Activated CD8-positive, alpha-beta memory T cell treated with anti-CD3 and anti-CD28 coated beads, Interleukin-2, amount 50 U/mL, for 4 hours (primary cell): ENCODE results near the gene KRTDAP.

Source experiments
- DNase-seq: peaks from one replicate; pipeline ENCODE4 v3.0.0-alpha.2; 2020

KRTDAP gene

DNA sequence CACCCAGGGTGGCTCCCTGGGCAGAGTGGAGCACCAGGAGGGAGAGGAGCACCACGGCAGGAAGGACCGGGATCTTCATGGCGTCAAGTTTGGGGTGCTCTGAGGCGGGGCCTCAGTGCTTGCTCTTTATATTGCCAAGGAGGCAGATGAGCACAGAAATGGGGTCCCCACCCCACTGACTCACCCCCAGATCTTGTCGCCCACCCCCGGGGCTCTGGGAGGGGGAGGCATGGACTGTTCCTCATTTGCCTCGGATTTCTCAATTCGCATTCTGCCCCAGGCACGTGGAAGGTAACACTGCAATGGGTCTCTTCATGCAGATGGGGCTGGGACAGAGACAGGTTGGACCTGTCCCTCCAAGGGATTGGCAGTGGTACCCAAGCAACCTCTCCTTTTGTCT lies at the start of gene KRTDAP:
TSS of gene KRTDAP (minus strand) at position 101 of the 400 bp plus-strand sequence. CDS start at position 79, 22 bp downstream.
- DNase-seq: no peak

GRCh38 chr19:35539850-35540249 lies 49.6 kb upstream of the KRTDAP start:
- DNase-seq: no peak

DNA sequence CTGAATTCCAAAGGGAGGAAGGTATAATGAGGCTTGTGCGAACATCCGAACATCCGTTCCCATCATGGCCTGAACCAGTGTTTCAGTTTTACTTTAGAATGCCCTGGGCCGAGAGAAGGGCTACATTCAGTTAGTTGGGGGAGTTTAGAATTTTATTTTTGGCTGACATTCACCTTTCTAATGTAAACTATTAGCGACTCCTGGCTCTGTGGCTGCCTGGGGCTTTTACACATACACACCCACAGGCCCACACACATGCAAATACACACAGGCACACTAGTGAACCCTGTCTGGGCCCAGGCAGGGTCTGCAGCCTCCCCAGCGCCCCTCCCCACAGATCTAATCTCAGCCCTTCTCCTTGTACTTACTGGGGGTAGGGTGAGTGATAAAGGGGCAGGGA lies 49.0 kb upstream of the KRTDAP start:
- no peak for DNase-seq

DNA sequence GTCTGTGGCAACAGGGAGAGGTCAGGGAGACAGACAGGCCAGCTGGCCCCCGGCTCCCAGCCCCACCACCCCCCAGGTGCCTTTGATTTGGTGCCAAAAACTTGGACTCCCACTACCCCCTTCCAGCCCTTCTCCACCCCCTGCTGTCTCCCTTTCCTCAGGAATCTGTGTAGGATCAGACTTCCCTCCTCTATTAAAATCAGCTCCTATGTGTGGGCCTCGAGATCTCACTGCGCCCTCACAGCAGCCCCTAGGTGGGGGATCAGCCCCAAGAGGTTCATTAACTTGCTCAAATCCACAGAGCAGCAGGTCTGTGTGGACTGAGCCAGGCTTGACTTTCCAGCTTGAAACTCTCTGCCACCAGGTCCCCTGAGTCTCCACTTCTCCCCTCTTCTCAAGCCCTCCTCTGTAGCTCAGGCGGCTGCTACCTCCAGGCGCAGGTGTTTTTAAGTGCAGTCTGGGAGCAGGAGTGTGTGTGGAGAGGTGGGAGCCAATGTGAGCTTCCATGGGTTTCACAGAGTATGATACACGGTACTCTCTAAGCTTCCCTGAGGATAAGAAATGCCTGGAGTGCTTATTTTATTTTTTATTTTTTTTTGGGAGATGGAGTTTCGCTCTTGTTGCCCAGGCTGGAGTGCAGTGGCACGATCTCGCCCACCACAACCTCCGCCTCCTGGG lies 44.7 kb upstream of the KRTDAP start:
- no peak for DNase-seq

DNA sequence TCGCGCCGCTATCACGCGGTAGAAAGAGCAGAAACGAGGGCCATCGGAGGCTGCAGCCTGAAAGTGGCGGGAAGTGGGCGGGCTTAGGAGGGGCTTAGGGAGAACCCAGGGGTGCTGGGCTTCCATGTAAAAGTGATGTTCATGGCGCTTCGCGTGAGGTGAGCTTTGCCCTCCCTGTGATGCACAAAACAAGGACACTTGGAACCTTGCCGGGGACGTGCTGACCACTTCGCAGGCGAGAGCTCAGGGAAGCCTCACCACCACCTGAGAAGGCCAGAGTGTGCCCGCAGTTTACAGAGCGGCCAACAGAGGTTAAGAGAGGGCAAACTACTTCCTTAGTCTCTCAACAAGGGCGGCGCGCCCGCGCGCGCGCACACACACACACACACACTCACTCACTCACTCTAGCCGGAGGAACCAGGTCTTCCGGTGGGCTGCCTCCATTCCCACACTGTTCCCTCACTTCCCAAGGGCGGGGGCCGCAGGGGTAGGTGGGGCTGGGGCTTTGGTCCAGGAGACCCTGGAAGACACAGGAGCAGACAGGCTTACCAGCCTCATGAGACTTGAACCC lies 43.6 kb upstream of the KRTDAP start:
- DNase-seq: peak; percentile 44

DNA sequence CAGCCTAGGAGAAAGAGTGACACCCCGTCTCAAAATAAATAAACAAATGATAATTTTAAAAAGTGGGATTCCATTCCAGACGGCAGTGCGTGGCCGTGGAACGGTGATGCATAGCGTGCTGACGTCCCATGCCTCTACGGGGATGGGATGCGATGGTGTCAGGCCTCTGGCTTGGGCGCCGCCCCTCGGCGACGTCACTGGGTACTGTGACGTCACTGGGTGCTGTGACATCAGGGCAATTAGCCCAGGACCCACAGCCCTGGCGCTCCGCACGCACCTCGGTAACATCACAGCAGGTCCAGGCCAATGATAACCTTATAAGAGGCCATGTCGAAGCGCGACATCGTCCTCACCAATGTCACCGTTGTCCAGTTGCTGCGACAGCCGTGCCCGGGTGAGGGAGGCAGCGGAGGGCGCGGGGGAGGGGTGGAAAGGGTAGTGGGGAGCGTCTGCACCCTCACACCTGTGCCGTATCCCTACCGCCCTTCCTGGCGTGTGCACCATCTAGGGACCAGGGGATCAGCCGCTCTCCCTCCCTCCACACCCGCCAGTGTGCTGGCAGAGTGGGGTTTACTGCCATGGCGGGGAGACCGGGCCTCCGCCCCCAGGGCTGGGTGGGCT lies 43.0 kb upstream of the KRTDAP start, which contains the start of gene GAPDHS:
TSS of gene GAPDHS (plus strand) at position 256 of the 621 bp plus-strand sequence. CDS start at position 328, 72 bp downstream.
- DNase-seq: no peak

GRCh38 chr19:35531291-35531690 lies 41.0 kb upstream of the KRTDAP start:
- no peak for DNase-seq

DNA sequence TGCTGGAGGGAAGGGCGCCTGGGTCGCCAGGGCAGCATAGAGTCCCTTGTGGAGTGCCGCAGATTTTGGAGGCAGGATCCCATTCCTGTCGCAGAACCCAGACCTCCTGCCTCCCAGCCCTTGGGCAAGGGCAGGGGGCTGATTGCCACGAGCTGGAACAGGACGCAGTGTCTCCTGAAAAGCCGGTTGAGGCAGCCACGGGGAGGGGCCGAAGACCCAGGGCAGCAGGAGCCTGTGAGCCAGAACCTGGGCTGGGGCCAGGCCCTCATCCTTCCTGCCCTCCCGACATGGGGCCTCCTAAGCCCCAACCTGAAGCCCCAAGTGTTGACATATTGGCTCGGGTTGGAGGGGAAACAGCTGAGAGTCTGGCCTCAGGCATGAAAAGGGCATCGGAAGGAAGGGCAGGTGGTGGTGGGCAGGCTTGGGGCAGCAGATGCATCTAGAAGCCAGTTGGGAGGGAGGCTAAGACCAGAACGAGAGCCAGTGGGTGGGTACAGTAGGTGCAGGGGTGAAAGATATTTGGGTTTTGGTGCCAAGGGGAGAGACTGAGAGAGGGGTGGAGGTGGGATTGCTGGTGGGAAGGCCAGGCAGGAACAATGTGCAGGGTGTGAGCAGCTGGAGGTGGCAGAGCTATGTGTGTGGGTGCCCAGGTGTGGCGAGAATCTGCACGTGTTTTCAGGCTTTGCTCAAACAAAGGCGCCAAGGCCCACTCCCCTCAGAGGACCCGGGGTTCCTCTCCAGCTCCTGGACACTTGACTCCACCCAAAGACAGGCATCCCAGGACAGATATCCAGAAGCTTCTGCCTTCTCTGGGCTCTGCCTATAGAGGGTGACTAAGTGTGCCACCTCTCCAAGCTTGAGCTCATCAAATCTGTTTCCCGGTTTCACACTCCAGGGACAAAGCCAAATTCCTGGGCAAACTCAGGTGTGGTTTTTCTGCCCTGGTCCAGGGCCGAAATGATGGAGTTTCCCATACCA lies 39.3 kb upstream of the KRTDAP start:
- DNase-seq: no peak

- no peak for DNase-seq
Measured at GRCh38 chr19:35528218-35529038, 38.2 kb upstream of the KRTDAP start, which contains the start of gene SBSN. Gene SBSN (minus strand): TSS chr19:35528311. CDS start chr19:35528281, 30 bp downstream.

- no peak for DNase-seq
Measured at GRCh38 chr19:35525873-35526272, 35.6 kb upstream of the KRTDAP start.

DNA sequence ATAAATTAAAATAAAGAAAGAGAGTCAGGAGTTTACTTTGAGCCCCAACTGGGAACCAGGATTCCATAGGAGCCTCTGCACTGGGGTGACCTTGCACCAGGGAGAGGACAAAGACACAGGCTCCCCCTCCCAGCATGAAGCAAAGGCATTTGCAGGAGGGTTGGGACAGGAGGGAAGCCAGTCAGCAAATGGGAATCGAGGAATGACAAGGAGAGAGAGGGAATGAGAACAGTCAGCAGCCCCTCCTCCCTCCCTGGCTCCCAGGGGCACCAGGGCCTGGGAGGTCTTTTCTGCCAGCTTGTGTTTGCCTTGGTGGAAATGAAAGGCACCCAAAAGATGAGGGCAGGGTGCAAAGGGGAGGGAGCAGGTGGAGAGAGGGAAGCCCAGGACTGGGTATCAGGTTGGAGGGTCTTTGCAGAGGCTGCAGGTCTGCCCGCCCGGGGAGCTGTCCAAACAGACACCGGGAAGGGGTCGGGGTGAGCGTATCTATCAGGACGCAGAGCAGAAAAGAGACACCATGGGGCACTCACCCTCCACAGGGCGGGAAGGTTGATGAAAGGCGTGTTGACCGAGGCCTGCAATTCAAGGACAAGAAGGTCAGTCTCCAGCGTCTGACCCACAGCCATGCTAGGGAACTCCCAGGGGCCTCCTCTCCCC lies 34.0 kb upstream of the KRTDAP start:
- DNase-seq: no peak

DNA sequence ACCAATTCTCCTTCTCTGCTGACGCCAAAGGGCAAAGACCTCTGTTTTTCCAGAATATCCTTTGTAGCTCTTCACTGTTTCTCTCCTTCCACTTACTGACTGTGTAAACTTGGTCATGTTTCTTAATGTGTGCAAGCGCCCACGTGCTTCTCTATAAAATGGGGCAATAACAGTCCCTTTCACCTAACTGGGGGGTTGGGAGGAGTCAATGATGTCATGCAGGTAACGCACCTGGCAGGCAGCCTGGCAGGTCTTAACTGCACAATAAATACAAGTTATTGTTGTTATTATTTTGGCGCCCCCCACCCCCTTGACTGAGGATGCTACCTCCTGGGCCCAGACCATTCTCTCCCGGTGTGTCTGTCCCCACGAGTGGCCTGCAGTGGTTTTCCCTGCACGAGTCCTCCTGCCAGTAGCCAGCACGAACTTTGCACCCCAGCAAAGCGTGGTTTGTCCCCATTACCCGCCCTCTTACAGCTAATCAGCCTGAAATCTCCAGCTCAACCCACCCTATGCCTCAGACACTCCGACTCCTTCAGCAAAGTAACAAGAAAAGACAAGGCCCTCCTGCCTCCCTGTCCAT lies 32.6 kb upstream of the KRTDAP start:
- DNase-seq: no peak

GRCh38 chr19:35521124-35521743 lies 31.0 kb upstream of the KRTDAP start:
- no peak for DNase-seq

DNA sequence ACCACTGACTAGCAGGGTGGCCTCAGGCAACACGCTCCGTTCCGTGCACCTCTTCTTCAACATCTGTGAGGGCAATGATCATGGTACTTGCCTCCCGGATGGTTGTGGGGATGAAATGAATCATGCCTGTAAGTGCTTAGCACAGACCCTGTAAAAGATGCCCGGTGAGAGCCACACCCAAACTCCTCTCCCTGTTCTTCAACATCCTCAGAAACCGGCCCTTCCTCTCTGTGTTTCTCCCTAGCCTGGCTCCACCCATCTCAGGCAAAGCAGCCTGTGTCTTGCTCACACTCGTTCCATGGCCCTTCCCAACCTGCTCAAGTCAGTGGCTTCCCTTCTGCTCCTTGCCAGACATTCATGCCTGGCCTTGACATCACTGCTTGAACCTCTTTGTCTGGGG lies 29.0 kb upstream of the KRTDAP start:
- no peak for DNase-seq

DNA sequence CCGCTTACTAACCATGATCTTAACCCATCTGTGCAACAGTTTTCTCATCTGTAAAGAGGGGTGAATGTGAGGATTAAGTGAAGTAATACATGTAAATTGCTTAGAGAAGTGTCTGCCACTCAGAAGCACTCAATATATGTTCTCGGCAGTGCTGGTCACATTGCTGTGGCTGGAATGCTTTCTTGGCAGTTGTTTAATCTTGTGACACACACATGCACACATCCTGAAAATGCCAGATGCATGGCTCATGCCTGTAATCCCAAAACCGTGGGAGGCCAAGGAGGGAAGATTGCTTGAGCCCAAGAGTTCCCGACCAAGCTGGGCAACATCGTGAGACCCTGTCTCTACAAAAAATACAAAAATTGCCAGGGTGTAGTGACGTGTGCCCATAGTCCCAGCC lies 28.0 kb upstream of the KRTDAP start:
- no peak for DNase-seq

DNA sequence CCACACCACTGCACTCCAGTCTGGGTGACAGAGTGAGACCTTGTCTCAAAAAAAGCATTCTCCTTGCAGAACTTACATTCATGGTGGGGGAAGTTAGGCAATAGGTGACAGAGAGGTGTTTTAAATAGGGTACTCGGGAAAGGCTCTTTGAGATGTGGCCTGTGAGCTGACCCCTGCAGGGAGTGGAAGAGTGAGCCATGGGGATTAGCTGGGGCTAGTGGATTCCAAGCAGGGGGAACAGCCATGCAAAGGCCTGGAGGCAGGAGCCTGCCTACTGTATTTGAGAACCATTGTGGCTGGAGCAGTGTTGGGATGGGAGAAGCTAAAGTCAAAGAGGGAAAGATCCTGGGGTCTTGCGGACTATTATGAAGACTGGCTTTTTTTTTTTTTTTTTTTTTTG lies 27.1 kb upstream of the KRTDAP start:
- no peak for DNase-seq

GRCh38 chr19:35516310-35516709 lies 26.0 kb upstream of the KRTDAP start:
- no peak for DNase-seq

DNA sequence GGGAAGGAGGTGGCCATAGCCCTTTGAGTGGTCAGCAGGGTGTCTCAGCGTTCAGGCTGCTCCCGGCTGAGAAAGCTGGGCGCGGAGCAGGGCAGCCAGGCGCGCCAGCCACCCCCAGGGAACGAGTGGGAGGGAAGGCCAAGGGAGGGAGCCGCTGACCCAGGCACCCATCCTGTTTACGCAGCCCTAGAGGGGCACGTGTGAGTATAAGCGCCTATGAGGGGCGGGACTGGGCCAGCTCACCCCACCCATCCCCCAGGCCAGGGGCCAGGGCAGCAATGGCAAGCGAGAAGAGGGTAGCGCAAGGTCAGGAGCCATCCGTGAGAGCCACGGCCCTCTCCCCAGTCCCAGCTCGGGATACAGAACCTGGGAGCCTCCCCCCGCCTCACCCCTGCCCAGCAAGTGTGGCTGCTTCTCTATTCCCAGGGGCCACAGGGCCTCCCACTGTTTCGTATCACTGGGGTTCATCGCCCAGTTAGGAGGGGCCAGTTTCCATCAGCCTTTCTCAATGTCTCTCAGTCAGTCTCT lies 24.1 kb upstream of the KRTDAP start:
- no peak for DNase-seq

DNA sequence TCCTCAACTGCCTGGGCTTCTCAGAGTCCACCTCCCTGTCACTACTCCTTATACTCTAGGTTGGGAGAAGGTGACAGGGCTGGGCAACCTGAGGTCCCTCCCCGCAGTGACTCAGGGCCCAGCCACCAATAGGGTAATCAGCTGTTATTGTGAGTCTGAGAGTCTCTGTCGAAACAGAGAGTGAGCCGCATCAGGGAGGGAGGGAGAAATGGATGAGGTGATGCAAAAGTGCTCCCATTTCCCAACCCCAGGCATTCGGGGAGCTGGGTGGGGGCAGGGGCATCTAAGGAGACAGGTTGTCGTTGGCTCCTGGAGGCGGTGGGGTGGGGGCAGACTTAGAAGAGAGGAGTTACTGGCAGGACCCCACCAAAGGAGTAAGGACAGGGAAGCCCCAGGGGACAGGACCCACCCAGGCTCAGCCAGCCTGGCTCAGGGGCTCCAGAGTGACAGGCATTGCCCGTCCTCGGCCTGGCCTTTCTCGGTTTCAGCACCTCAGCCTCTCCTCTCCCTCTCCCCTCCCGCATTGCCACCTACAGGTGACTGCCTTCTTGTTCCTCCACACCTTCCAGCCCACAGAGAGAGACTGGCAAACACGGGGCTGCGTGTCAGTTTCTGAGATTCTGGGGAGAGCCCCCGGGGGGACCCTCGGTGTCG lies 23.5 kb upstream of the KRTDAP start, which contains the start of gene DMKN:
TSS of gene DMKN (minus strand) at position 22 of the 654 bp plus-strand sequence. CDS start 174 bp downstream, outside the sequence.
- no peak for DNase-seq
